Astrocyte (in vitro differentiated cells and primary cell): ENCODE results near the gene KLHL22. TPM values are rescaled to one million over a fixed set of nuclear protein-coding genes. Genes with fewer than 3 reads are reported as not detected.

ENCODE experiments used
- DNase-seq: peaks from one replicate; pipeline ENCODE4 v3.0.0-alpha.2; 2010; ENCODE audit warnings: low read depth
- FAIRE-seq: peaks from 2 replicates; lab custom pipeline; 2011; peaks lifted over from hg19 to GRCh38; lab: Jason Lieb, UNC
- H2AFZ ChIP-seq: 2 replicates; pipeline ENCODE4 v1.6.0; 2012; ENCODE audit warnings: low read depth, low read length, inconsistent platforms
- H3K27ac ChIP-seq: 2 replicates; pipeline ENCODE4 v1.5.1; 2011; ENCODE audit warnings: low read depth, low read length, inconsistent platforms
- H3K27me3 ChIP-seq: 2 replicates; pipeline ENCODE4 v1.6.0; 2011; ENCODE audit warnings: low read length, inconsistent platforms; ENCODE audit not compliant: insufficient read depth
- H3K36me3 ChIP-seq: 2 replicates; pipeline ENCODE4 v1.5.1; 2011; ENCODE audit warnings: low read length, inconsistent platforms; ENCODE audit not compliant: insufficient read depth
- H3K4me1 ChIP-seq: 2 replicates; pipeline ENCODE4 v1.5.1; 2011; ENCODE audit warnings: low read length, inconsistent platforms; ENCODE audit not compliant: insufficient read depth
- H3K4me2 ChIP-seq: 2 replicates; pipeline ENCODE4 v1.6.0; 2012; ENCODE audit warnings: low read length, inconsistent platforms
- H3K4me3 ChIP-seq: 2 replicates; pipeline ENCODE4 v1.5.1; 2011; ENCODE audit warnings: low read depth, mild to moderate bottlenecking, low read length, inconsistent platforms; ENCODE audit not compliant: insufficient read depth
- H3K79me2 ChIP-seq: 2 replicates; pipeline ENCODE4 v1.6.0; 2012; ENCODE audit warnings: mild to moderate bottlenecking, low read length, inconsistent platforms; ENCODE audit not compliant: insufficient read depth
- H3K9ac ChIP-seq: 2 replicates; pipeline ENCODE4 v1.6.0; 2012; ENCODE audit warnings: mild to moderate bottlenecking, low read length, inconsistent platforms
- H3K9me3 ChIP-seq: 2 replicates; pipeline ENCODE4 v1.5.1; 2012; ENCODE audit warnings: low read depth, mild to moderate bottlenecking, low read length, inconsistent platforms; ENCODE audit not compliant: insufficient read depth
- H4K20me1 ChIP-seq: 2 replicates; pipeline ENCODE4 v1.6.0; 2012; ENCODE audit warnings: low read length, inconsistent platforms; ENCODE audit not compliant: insufficient read depth
- H3K27ac Mint-ChIP-seq: one replicate; pipeline ENCODE4 v1.8.0; 2021; ENCODE audit warnings: mild to moderate bottlenecking, mixed read lengths; ENCODE audit not compliant: unreplicated experiment
- H3K27me3 Mint-ChIP-seq: one replicate; pipeline ENCODE4 v1.8.0; 2021; ENCODE audit warnings: low read depth, mixed read lengths; ENCODE audit not compliant: unreplicated experiment
- H3K36me3 Mint-ChIP-seq: one replicate; pipeline ENCODE4 v1.8.0; 2021; ENCODE audit warnings: low read depth, mixed read lengths; ENCODE audit not compliant: unreplicated experiment
- H3K4me1 Mint-ChIP-seq: one replicate; pipeline ENCODE4 v1.8.0; 2021; ENCODE audit warnings: low read depth, mixed read lengths; ENCODE audit not compliant: unreplicated experiment
- H3K4me3 Mint-ChIP-seq: one replicate; pipeline ENCODE4 v1.8.0; 2021; ENCODE audit warnings: mild to moderate bottlenecking, moderate library complexity, mixed read lengths; ENCODE audit not compliant: unreplicated experiment
- H3K9me3 Mint-ChIP-seq: one replicate; pipeline ENCODE4 v1.8.0; 2021; ENCODE audit warnings: mild to moderate bottlenecking, mixed read lengths; ENCODE audit not compliant: unreplicated experiment
- EZH2 ChIP-seq: IDR thresholded peaks from 2 replicates; pipeline ENCODE4 v1.6.1; 2012; ENCODE audit warnings: mild to moderate bottlenecking, low read length, inconsistent platforms; ENCODE audit not compliant: insufficient read depth
- total RNA-seq: library from RNA; stranded (reverse); gene quantifications from 2 replicates; pipeline ENCODE4 v1.2.1, GENCODE V29; 2021
- TF ChIP-seq, protein P1 (sequence below): IDR thresholded peaks from 2 replicates; pipeline ENCODE4 v1.5.1; 2011; ENCODE audit warnings: low read depth, mild to moderate bottlenecking, inconsistent platforms, low read length, moderate library complexity; ENCODE audit not compliant: insufficient read depth

KLHL22 gene
- total RNA-seq, 1 donor from 2014 or later = 14.0 TPM

- Mint-ChIP-seq H3K27ac (no peak overlapping the region), H3K4me3 (no peak overlapping the region), H3K9me3 (no peaks in the 10 kb centered on the region), H3K27me3 (no peaks in the 10 kb centered on the region), H3K36me3 (peaks cover 23% of the 10 kb centered on the region), H3K4me1 (no peaks in the 10 kb centered on the region)
- FAIRE-seq = no peak
- no peak overlapping the region for H3K4me3 ChIP-seq
- H3K9ac ChIP-seq = no peak overlapping the region
- no peaks in the 10 kb centered on the region for H3K27me3 ChIP-seq
- no peak overlapping the region for H2AFZ ChIP-seq
- no peaks in the 10 kb centered on the region for H3K4me1 ChIP-seq
- DNase-seq = no peak
- no peak overlapping the region for H3K27ac ChIP-seq
- H3K36me3 ChIP-seq = peaks cover 3% of the 10 kb centered on the region
- H3K4me2 ChIP-seq = no peak overlapping the region
- H3K9me3 ChIP-seq = no peaks in the 10 kb centered on the region
- H3K79me2 ChIP-seq = no peaks in the 10 kb centered on the region
- H4K20me1 ChIP-seq = peaks cover 4% of the 10 kb centered on the region
- no peak for TF ChIP-seq EZH2
- TF ChIP-seq, protein P1, sequence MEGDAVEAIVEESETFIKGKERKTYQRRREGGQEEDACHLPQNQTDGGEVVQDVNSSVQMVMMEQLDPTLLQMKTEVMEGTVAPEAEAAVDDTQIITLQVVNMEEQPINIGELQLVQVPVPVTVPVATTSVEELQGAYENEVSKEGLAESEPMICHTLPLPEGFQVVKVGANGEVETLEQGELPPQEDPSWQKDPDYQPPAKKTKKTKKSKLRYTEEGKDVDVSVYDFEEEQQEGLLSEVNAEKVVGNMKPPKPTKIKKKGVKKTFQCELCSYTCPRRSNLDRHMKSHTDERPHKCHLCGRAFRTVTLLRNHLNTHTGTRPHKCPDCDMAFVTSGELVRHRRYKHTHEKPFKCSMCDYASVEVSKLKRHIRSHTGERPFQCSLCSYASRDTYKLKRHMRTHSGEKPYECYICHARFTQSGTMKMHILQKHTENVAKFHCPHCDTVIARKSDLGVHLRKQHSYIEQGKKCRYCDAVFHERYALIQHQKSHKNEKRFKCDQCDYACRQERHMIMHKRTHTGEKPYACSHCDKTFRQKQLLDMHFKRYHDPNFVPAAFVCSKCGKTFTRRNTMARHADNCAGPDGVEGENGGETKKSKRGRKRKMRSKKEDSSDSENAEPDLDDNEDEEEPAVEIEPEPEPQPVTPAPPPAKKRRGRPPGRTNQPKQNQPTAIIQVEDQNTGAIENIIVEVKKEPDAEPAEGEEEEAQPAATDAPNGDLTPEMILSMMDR = no peak
Measured at GRCh38 chr22:20469110-20469868, 26.3 kb downstream of the KLHL22 start.

DNA sequence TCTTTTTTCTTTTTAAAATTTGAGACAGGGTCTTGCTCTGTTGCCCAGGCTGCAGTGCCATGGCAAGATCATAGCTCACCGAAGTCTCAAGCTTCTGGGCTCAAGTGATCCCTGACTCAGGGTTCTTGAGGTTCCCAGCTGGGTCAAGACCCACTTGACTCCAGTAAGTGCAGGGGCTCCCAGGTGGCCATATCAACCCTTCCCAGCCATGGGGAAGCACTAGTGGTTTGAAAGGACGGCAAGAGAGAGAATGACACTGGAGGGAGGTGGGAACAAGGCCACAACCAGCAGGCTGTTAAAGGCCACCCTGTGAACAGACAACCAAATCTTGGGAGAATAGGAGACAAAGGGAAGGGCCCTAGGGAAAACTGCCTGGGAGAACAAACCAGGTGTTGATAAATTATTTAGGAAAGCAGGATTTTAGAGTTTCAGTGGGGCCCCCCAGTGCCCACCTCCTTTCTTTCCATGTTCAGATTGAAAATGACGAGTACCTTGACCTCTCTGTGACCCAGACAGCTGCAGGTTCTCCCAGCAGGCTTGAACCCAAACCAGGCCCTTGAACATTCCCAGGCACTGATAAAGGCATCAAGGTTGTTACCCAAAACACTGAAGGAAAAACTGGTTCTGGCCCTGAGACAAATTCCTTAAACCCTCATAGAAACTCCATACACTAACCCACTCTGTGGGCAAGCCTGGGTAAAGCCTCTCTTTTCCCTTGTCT, 28.8 kb downstream of the KLHL22 start:
- Mint-ChIP-seq H3K9me3 (no peaks in the 10 kb centered on the region), H3K27ac (no peak overlapping the region), H3K27me3 (no peaks in the 10 kb centered on the region), H3K4me3 (no peak overlapping the region), H3K36me3 (peaks cover 28% of the 10 kb centered on the region), H3K4me1 (no peaks in the 10 kb centered on the region)
- peaks cover 4% of the 10 kb centered on the region for H4K20me1 ChIP-seq
- no peak overlapping the region for H2AFZ ChIP-seq
- no peaks in the 10 kb centered on the region for H3K9me3 ChIP-seq
- H3K4me3 ChIP-seq = no peak overlapping the region
- no peak overlapping the region for H3K4me2 ChIP-seq
- H3K27ac ChIP-seq = no peak overlapping the region
- FAIRE-seq = no peak
- H3K4me1 ChIP-seq = no peaks in the 10 kb centered on the region
- H3K9ac ChIP-seq = no peak overlapping the region
- H3K27me3 ChIP-seq = no peaks in the 10 kb centered on the region
- peaks cover 6% of the 10 kb centered on the region for H3K36me3 ChIP-seq
- TF ChIP-seq EZH2 = no peak
- TF ChIP-seq, protein P1 = no peak
- DNase-seq = no peak
- H3K79me2 ChIP-seq = no peaks in the 10 kb centered on the region

GRCh38 chr22:20465759-20466077, 29.9 kb downstream of the KLHL22 start:
- Histone ChIP-seq H3K27ac (no peak overlapping the region), H3K4me2 (no peak overlapping the region), H3K4me1 (no peaks in the 10 kb centered on the region), H4K20me1 (peaks cover 4% of the 10 kb centered on the region), H3K9me3 (no peaks in the 10 kb centered on the region), H3K79me2 (no peaks in the 10 kb centered on the region), H3K9ac (no peak overlapping the region), H3K36me3 (peaks cover 6% of the 10 kb centered on the region), H3K4me3 (no peak overlapping the region), H2AFZ (no peak overlapping the region), H3K27me3 (no peaks in the 10 kb centered on the region)
- peaks cover 20% of the 10 kb centered on the region for H3K36me3 Mint-ChIP-seq
- no peak for DNase-seq
- no peak for FAIRE-seq
- no peak for TF ChIP-seq EZH2
- TF ChIP-seq, protein P1 = no peak
- no peaks in the 10 kb centered on the region for H3K4me1 Mint-ChIP-seq
- no peak overlapping the region for H3K27ac Mint-ChIP-seq
- H3K9me3 Mint-ChIP-seq = no peaks in the 10 kb centered on the region
- no peaks in the 10 kb centered on the region for H3K27me3 Mint-ChIP-seq
- H3K4me3 Mint-ChIP-seq = no peak overlapping the region
